GM21619 (cell line): ENCODE data around the gene OR7C1.
"Not testable (repeated sequence)": the region's sequence is repeated elsewhere in the genome, so short reads cannot be mapped to it uniquely, and the experiment has no call there.

ENCODE experiments used
- ATAC-seq: cut with Tn5 transposase; IDR thresholded peaks from one replicate; pipeline ENCODE4 v1.9.1; 2021; ENCODE audit not compliant: unreplicated experiment

The OR7C1 gene

DNA sequence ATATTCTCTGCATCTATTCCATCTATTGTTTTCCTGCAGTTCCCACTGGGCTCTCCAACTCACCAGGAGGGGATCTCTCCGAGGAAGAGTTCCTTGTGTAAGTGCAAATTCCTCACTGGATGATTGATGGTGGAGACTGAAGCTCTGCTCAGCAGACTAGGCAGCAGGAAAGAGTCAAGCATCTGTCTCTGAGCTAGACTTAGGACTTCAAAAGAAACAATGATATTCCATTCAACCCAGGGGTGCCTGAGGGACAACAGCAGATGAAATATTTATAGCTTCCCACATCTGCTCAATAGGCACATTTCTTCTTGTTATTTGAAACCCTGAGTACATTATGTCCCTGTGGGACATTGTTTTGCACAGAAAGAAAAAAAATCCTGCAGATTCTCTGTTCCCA, at the start of gene OR7C1, which contains the start of gene OR7A5:
TSS of gene OR7C1 (minus strand) at position 175 of the 400 bp plus-strand sequence. CDS start 35,049 bp downstream, outside the sequence.
TSS of gene OR7A5 (minus strand) at position 175 of the 400 bp plus-strand sequence. CDS start 6,944 bp downstream, outside the sequence.
- no peak for ATAC-seq

DNA sequence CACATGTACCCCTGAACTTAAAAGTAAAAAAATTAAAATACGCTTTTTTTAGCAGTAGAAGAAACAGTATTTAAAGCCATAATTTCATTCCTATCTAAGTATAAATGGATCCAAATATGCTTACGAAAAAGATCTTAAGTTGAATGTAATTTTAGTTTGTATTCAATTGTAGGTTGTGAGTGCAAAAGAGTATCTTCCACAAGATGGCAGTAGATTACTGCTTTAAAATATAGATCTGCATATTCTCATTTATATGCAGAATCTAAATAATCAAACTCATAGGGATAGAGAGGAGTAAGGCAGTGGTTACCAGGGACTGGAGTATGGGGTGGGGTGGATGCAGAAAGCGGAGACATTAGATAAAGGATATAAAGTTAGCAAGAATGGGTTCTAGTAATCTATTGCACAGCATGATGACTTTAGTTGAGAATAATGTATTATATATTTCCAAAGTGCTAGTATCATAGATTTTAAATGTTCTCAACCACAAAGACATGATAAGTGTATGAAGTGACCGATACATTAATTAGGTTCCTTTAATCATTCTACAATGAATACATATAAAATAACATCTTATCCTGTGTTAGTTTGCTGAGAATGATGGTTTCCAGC, 36.7 kb upstream of the OR7C1 start:
- ATAC-seq = no peak

GRCh38 chr19:14868497-14868896, 33.5 kb upstream of the OR7C1 start:
- ATAC-seq = no peak

GRCh38 chr19:14848822-14849221, 13.8 kb upstream of the OR7C1 start, which contains the start of gene OR7A10:
OR7A10 (minus strand) TSS chr19:14848922; CDS start chr19:14841877, 7,045 bp downstream.
- no peak for ATAC-seq

- ATAC-seq = no peak
Measured at GRCh38 chr19:14843578-14843977, 8.6 kb upstream of the OR7C1 start.

DNA sequence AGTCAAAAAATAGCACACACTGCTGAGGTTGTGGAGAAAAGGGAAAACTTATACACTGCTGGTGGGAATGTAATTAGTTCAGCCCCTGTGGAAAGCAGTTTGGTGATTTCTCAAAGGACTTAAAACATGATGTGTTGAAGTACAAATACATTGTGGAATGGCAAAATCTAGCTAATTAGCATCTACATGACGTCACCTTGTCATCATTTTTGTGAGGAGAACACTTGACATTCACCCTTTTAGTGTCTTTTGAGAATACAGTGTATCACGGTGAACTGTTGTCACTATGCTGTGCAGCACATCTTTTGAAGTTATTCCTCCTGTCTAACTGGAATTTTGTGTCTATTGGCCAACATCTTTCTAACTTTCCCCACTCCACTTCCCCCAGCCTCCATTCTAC, 8.2 kb upstream of the OR7C1 start:
- no peak for ATAC-seq

GRCh38 chr19:14840206-14840605, 5.2 kb upstream of the OR7C1 start:
- no peak for ATAC-seq

- no peak for ATAC-seq
Measured at GRCh38 chr19:14837391-14837790, 2.4 kb upstream of the OR7C1 start.

DNA sequence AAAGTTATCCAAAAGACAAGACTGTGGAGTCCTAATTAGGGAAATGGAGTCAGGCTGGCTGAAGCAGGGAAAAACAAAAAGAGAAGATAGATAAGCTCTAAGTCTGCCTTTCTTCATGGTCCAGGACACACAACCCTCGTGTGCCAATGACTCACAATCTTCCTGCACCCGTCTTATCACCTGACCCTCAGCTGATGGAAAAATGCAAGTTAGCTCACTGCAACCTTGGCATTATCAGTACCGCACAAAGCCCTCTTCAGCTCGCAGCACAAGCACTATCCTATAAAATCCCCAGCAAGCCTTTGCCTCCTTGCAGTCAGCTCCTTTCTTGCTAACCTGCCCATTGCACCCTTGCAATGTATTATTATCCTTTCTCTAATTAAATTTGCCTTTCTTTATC, 4.3 kb downstream of the OR7C1 start:
- no peak for ATAC-seq

DNA sequence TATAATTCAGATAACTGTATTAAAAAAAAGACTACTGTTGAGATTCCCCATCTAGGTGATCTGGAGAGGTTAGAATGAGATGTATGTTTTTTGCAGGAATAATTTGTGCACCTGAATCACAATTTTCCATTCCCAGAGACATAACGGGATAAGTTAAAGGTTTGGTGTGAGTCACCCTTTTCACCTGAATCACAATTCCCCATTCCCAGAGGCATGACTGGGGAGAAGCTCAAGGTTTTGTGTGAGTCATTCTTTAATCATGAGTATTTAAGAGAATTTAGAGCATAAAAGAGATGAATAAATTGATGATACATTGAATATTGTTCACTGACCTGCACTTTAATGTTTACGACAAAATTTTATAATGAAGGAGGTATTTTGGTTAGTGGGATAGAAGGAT, 9.0 kb downstream of the OR7C1 start:
- no peak for ATAC-seq

DNA sequence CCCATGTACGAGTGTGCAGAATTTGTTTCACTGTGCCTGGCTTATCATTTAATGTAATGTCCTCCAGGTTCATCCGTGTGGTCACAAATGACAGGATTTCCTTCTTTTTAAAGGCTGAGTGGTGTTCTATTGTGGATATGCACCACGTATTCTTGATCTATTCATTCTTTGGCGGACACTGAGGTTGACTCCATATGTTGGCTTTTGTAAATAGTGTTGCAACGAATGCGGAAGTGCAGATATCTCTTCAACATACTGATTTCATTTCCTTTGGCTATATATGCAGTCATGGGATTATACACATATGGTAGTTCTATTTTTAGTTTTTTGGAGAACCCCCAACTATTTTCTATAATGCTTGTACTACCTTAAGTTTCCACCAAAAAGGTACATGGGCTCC, 13.0 kb downstream of the OR7C1 start:
- no peak for ATAC-seq

- no peak for ATAC-seq
Measured at GRCh38 chr19:14818588-14818987, 16.4 kb downstream of the OR7C1 start.

GRCh38 chr19:14817052-14817451, 17.9 kb downstream of the OR7C1 start:
- no peak for ATAC-seq

DNA sequence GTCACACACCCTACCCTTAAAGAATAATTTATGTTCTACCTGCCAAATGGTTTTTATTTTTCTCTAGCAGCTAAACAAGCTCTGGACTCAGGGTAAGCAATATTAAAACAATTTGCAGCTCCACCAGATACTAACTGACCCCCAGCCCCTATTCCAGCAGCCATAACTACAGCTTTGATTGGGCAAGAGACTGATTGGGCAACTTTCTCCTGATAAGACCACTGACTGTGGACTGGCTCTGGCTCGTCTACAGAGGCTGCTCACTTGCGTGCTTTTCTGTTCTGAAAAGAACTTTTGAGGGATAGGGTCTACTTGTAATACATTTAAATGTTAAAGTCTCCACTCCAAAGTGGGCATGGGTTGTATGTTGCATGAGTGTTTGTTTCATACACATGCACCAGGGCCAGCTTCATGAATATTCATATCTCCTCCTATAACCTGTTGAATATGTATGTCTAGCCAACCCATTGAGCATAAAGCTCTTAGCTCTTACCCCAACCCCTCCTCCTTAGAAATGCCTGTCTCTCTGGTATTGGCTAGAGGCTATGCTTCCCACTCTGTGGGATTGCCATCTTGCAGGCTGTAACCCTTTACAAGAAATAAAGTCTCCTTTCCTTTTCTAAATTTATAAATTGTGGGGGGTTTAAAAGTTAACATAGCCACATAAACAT, 19.9 kb downstream of the OR7C1 start:
- ATAC-seq = no peak

DNA sequence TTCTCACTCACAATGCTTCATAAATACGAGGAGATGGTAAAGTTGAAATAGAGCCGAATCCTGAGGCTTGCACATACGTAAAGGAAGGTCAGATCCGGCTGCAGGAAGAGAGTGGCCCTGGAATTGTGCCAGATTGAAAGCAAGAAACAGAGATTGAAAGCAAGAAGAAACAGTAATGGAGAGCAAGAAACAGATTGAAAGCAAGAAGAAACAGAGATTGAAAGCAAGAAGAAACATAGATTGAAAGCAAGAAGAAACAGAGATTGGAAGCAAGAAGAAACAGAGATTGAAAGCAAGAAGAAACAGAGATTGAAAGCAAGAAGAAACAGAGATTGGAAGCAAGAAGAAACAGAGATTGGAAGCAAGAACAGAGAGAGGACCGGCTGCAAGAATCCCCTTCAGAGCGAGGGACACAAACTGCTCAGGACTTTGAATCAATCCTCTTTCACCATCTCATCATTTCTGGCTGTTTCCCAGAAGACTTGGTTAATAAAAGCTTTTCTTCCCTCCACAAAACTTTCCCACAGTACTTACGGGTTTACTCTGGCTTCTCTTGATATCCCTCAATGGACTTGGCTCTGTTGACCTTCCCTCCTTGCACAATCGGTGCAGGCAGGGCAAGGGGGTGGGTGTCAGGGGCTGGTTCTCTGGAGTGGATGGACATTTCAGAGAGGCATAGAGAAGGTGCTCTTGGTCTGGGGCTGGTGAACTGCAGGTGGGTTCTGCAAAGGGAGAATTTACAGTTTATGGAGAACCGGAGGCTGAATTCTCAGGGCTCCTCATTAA, 25.5 kb downstream of the OR7C1 start:
- ATAC-seq = no peak

DNA sequence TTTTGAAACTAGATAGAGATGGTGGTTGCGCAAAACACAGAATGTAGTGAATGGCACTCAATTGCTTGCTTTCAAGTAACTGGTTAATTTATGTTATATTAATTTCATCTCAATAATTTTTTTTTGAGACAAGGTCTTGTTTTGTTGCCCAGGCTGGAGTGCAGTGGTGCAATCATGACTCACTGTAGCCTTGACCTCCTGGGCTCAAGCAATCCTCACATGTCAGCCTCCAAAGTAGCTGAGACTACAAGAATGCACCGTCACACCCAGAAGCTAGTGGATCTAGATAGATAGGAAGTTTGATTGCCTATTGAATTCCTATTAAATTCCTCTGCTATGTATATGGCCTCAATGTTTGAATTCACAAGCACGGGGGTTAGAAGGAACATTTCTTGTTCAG, 30.2 kb downstream of the OR7C1 start:
- no peak for ATAC-seq

DNA sequence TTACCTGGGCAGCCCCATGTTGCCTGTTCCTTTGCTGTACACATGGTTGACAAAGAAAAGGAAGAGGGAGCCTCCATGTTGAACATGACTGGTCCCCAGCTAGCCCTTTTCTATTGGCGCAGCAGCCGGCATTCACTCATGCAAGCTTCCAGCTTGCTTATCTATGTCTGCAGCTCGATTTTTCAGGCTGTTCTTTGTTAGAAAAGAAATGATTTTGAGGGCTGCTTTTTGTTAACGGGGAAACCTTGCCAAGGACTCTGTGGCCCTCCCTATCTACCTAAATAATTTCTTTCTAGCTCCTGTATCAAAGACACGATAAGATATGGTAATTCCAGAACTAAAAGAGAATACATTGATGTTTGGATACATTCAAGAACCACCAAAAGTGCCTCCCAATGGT, 36.2 kb downstream of the OR7C1 start:
- ATAC-seq = no peak

DNA sequence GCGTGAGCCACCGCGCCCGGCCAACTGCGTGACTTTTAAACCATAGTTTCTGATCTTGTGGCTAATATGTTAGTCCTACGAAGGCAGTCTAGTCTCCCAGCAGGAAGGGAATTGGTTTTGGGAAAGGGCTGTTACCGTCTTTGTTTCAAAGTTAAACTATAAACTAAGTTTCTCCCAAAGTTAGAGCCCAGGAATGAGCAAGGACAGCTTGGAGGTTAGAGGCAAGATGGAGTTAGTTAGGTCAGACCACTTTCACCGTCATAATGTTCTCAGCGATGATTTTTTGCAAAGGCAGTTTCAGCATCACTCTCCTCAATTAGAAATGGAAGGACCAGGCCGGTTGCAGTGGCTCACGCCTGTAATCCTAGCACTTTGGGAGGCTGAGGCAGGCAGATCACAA, 39.0 kb downstream of the OR7C1 start:
- no peak for ATAC-seq

DNA sequence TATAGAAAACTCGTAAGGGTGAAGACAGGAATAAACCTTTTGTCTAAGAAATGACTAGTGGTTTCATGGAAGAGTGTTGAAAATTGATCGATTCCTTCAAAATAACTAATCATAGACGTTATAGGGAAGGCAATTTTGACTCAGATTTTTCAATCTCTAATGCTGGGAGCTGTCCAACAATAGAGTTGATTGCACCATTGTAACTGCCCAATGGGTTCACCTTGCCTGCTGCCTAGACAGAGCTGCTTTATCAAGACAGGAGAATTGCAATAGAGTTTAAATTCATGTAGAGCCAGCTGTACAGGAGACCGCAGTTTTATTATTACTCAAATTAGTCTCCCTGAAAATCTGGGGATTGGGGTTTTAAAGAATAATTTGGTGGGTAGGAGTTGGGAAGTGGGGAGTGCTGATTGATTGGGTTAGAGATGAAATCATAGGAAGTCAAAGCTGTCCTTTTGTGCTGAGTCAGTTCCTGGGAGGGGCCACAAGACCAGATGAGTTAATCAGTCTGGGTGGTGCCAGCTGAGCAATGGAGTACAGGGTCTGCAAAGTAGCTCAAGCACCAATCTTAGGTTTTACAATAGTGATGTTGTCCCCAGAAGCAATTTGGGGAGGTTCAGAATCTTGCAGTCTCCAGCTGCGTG, 39.8 kb downstream of the OR7C1 start:
- ATAC-seq = no peak

GRCh38 chr19:14792250-14792649, 42.7 kb downstream of the OR7C1 start:
- ATAC-seq = not testable (repeated sequence)

- ATAC-seq = no peak
Measured at GRCh38 chr19:14786421-14786851, 48.5 kb downstream of the OR7C1 start.
